Neutrophil (primary cell): ENCODE data around the gene MGAT4A.

Experiments
- H3K27ac ChIP-seq: fragments of 200-600 bp; sonication (generic); 2 replicates; pipeline ENCODE4 v1.5.1; 2016; ENCODE audit warnings: mild to moderate bottlenecking, moderate library complexity
- H3K27me3 ChIP-seq: fragments of 200-600 bp; sonication (generic); 2 replicates; pipeline ENCODE4 v1.6.0; 2016; ENCODE audit warnings: mild to moderate bottlenecking
- H3K36me3 ChIP-seq: fragments of 200-600 bp; sonication (generic); 2 replicates; pipeline ENCODE4 v1.5.1; 2017
- H3K4me1 ChIP-seq, 2 experiments: fragments of 200-600 bp in 1 of 2; sonication (generic) in 1 of 2; 1 replicate in 1 of 2; 2 replicates in 1 of 2; pipeline versions ENCODE4 v1.5.1 to v1.6.1; 2013 to 2016; ENCODE audit warnings: low read depth in 1 of 2, low read length in 1 of 2, mild to moderate bottlenecking in 1 of 2, moderate library complexity in 1 of 2; ENCODE audit not compliant: control insufficient read depth in 1 of 2, insufficient read depth in 1 of 2
- H3K4me3 ChIP-seq, 2 experiments: fragments of 200-600 bp in 1 of 2; sonication (generic) in 1 of 2; 1 replicate in 1 of 2; 2 replicates in 1 of 2; pipeline ENCODE4 v1.5.1; 2013 to 2016; ENCODE audit warnings: low read depth in 1 of 2, low read length in 1 of 2, mild to moderate bottlenecking in 1 of 2, moderate library complexity in 1 of 2
- H3K9me3 ChIP-seq: fragments of 200-600 bp; sonication (generic); 2 replicates; pipeline ENCODE4 v1.5.1; 2016
- TF ChIP-seq, protein P1 (sequence below): fragments of 200-600 bp; sonication (generic); IDR thresholded peaks from 2 replicates; pipeline ENCODE4 v1.5.1; 2016; ENCODE audit warnings: antibody characterized with exemption

Gene MGAT4A

DNA sequence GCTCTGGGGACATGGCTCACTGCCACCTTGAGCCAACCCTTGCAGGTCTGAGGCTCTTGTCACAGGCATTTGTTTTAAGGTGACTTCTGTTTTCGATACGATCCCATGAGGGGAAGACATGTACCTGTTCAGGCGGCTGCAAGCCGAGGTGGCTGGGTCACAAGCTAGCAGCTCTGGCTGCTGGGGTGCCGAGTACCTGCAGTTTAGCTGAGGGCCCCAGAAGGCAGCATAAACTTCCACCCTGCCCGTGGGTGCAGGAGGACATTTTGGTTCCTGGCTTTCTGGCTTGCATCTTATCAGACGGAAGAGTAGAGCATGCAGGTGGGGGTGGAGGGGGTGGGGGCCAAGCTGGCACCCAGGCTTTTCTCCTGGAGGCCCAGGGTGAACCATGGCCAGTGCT lies 151.0 kb downstream of the MGAT4A start:
- no peaks in the 10 kb centered on the region for H3K27me3 ChIP-seq
- H3K9me3 ChIP-seq, result no peaks in the 10 kb centered on the region
- peaks cover 98% of the 10 kb centered on the region for H3K36me3 ChIP-seq
- H3K27ac ChIP-seq, result no peak overlapping the region
- TF ChIP-seq, protein P1, sequence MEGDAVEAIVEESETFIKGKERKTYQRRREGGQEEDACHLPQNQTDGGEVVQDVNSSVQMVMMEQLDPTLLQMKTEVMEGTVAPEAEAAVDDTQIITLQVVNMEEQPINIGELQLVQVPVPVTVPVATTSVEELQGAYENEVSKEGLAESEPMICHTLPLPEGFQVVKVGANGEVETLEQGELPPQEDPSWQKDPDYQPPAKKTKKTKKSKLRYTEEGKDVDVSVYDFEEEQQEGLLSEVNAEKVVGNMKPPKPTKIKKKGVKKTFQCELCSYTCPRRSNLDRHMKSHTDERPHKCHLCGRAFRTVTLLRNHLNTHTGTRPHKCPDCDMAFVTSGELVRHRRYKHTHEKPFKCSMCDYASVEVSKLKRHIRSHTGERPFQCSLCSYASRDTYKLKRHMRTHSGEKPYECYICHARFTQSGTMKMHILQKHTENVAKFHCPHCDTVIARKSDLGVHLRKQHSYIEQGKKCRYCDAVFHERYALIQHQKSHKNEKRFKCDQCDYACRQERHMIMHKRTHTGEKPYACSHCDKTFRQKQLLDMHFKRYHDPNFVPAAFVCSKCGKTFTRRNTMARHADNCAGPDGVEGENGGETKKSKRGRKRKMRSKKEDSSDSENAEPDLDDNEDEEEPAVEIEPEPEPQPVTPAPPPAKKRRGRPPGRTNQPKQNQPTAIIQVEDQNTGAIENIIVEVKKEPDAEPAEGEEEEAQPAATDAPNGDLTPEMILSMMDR, result no peak
- H3K4me3 ChIP-seq, result no peak overlapping the region
- H3K4me1 ChIP-seq, result no peaks in the 10 kb centered on the region

DNA sequence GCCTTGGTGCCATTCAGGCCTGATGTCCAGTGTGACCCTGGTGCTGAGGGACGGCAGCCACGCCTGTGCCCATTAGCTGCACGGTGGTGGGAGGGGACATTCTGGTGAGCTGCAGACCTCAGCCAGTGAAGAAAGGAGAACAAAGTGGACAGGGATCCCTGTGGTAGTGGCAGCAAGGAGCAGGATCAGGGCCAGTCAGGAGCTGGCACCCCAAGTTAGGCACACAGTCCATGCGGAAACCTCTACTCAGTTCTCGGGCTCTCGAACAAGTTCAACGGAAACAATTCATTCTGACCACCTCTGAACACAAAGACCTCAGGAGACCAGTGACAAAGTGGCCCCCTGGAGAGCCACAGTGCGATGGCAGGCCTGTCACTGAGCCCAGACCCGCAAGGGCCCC lies 152.7 kb downstream of the MGAT4A start:
- Histone ChIP-seq H3K27ac (no peak overlapping the region), H3K27me3 (no peaks in the 10 kb centered on the region), H3K9me3 (no peaks in the 10 kb centered on the region), H3K4me1 (no peaks in the 10 kb centered on the region), H3K4me3 (no peak overlapping the region), H3K36me3 (peaks cover 98% of the 10 kb centered on the region)
- TF ChIP-seq, protein P1, result no peak

GRCh38 chr2:98577313-98577712 lies 153.6 kb downstream of the MGAT4A start:
- no peaks in the 10 kb centered on the region for H3K9me3 ChIP-seq
- H3K27ac ChIP-seq, result no peak overlapping the region
- H3K27me3 ChIP-seq, result no peaks in the 10 kb centered on the region
- TF ChIP-seq, protein P1, result no peak
- H3K36me3 ChIP-seq, result peaks cover 98% of the 10 kb centered on the region
- H3K4me3 ChIP-seq, result no peak overlapping the region
- H3K4me1 ChIP-seq, result no peaks in the 10 kb centered on the region

GRCh38 chr2:98576666-98577312 lies 154.1 kb downstream of the MGAT4A start:
- H3K4me3 ChIP-seq, result no peak overlapping the region
- H3K36me3 ChIP-seq, result peaks cover 98% of the 10 kb centered on the region
- no peaks in the 10 kb centered on the region for H3K4me1 ChIP-seq
- no peak overlapping the region for H3K27ac ChIP-seq
- no peaks in the 10 kb centered on the region for H3K9me3 ChIP-seq
- H3K27me3 ChIP-seq, result no peaks in the 10 kb centered on the region
- TF ChIP-seq, protein P1, result no peak

- no peak overlapping the region for H3K27ac ChIP-seq
- TF ChIP-seq, protein P1, result no peak
- H3K36me3 ChIP-seq, result peaks cover 100% of the 10 kb centered on the region
- no peaks in the 10 kb centered on the region for H3K27me3 ChIP-seq
- no peaks in the 10 kb centered on the region for H3K4me1 ChIP-seq
- H3K9me3 ChIP-seq, result no peaks in the 10 kb centered on the region
- H3K4me3 ChIP-seq, result no peak overlapping the region
Observed at GRCh38 chr2:98573426-98573825, 157.5 kb downstream of the MGAT4A start.
